ENCODE measurements around the gene ZNF784. TPM values are rescaled to one million over a fixed set of nuclear protein-coding genes. Genes with fewer than 3 reads are reported as not detected.
A peak's percentile ranks its signal among the peaks of the same experiment; 100 is the strongest.

The ZNF784 gene
- total and polyA plus RNA-seq, 2 of the 4 experiments (the other 2 are of a cell fraction) = 2.5 to 3.7 TPM

DNA sequence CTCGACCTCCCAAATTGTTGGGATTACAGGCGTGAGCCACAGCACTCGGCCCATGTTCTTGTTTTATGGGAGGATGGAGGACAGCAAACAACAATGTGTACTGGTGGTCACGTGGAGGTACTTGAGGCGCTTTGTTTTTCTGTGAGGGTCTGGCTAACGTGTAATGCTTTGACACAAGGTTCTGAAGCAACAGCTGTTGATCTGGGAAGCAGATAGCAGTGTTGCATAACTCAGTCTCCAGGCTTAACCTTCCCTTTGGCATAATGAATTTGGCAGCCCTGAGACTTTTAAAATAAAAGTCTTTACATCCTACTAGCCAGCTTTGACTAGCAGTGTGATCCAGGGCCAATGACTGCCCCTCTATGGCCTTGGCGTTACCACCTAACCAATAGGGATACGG is 9.5 kb upstream of the ZNF784 start:
- H3K9ac ChIP-seq (ENCODE audit: low read depth, low read length) = no peak overlapping the region
- H3K36me3 ChIP-seq (ENCODE audit: control insufficient read depth, insufficient read depth, low read length) = peaks cover 4% of the 10 kb centered on the region; the same call in 1 of the 2 replicates
- no peak overlapping the region for H4K91ac ChIP-seq (ENCODE audit: insufficient read depth, low read depth, low read length)
- H2BK15ac ChIP-seq (ENCODE audit: low read depth, low read length) = no peak overlapping the region
- H3K56ac ChIP-seq (ENCODE audit: extremely low read depth, insufficient read depth, low read length) = no peak overlapping the region
- no peaks in the 10 kb centered on the region for H3K9me3 ChIP-seq (ENCODE audit: control insufficient read depth, insufficient read depth, low read length)
- no TSS peak for BruUV-seq (replicated peaks)
- H2BK120ac ChIP-seq (ENCODE audit: low read depth, low read length) = no peak overlapping the region; the same call in 1 of the 2 replicates
- H3K23ac ChIP-seq (ENCODE audit: low read depth, low read length) = no peak overlapping the region
- H4K5ac ChIP-seq (ENCODE audit: low read depth, low read length) = peak overlapping the region; percentile 68
- ChIA-PET POLR2A (ENCODE audit: unreplicated experiment) (no interaction called here), CTCF (interaction anchor here (1.6 kb wide), 1 partner anchor 130 kb away, joined by 3 read pairs; no protein-coding TSS in a partner anchor)
- H2AK5ac ChIP-seq (ENCODE audit: low read depth, low read length) = no peak overlapping the region; the same call in 1 of the 2 replicates
- no peak overlapping the region for H3K18ac ChIP-seq (ENCODE audit: low read depth, low read length)
- intact Hi-C loops (cut with micrococcal nuclease) (loop anchor here (10.0 kb wide), 1 partner anchor 431 kb away; no protein-coding TSS in a partner anchor), dilution Hi-C loops (cut with HindIII; ENCODE audit: low sequenced_read_pairs, unreplicated experiment) (no loop called here), in situ Hi-C loops (cut with MboI; ENCODE audit: low sequenced_read_pairs) (loop anchor here (25.0 kb wide), 2 partner anchors 347 to 522 kb away; partner anchors contain the start of genes BRSK1, HSPBP1 and PPP1R12C)
- no peak overlapping the region for H3K27ac ChIP-seq (ENCODE audit: insufficient read depth, low read length)
- peak overlapping the region; percentile 56 for H3K4ac ChIP-seq (ENCODE audit: low read depth, low read length)
- no peak overlapping the region for H3K4me2 ChIP-seq (ENCODE audit: low read depth, low read length)
- H2BK20ac ChIP-seq (ENCODE audit: low read depth, low read length) = no peak overlapping the region
- peak overlapping the region; percentile 79 for H2AFZ ChIP-seq (replicated peaks; ENCODE audit: low read length, poor library complexity)
- peak overlapping the region; percentile 97 to 98 for H4K8ac ChIP-seq (ENCODE audit: low read depth in 2 of 2, low read length in 2 of 2)
- H3K27me3 ChIP-seq (ENCODE audit: control insufficient read depth, insufficient read depth, low read length) = no peaks in the 10 kb centered on the region
- H3K4me3 ChIP-seq (ENCODE audit: insufficient read depth, low read depth, low read length) = no peak overlapping the region
- TF ChIP-seq RCOR1 (IDR thresholded peaks at IDR 0.05; ENCODE audit: insufficient replicate concordance, low read length) (no peak), FOS (IDR thresholded peaks at IDR 0.05; ENCODE audit: low read depth, low read length) (no peak), MXI1 (IDR thresholded peaks at IDR 0.05; ENCODE audit: borderline replicate concordance, low read depth, low read length) (no peak), SMC3 (IDR thresholded peaks at IDR 0.05; ENCODE audit: low read depth, low read length) (no peak)
- H2BK5ac ChIP-seq (ENCODE audit: low read depth, low read length, poor library complexity, severe bottlenecking) = no peak overlapping the region
- peak overlapping the region; percentile 92 for H2AK9ac ChIP-seq (replicated peaks; ENCODE audit: low read depth, low read length, poor library complexity)
- no peak overlapping the region for H3K14ac ChIP-seq (replicated peaks; ENCODE audit: low read depth, low read length)
- peaks cover 9% of the 10 kb centered on the region for H3K4me1 ChIP-seq (ENCODE audit: control insufficient read depth, insufficient read depth, low read length)
- ATAC-seq (ENCODE audit: low read depth) (no peak), DNase-seq (no peak)
- 93% methylated on average over 3 of the region's 8 CpGs; no CpG with 5 or more reads in 1 of the 2 experiments for WGBS, 2 experiments (ENCODE audit: extremely low coverage in 2 of 2, insufficient read length in 1 of 2)
- H3K79me1 ChIP-seq (ENCODE audit: low read depth in 1 of 2, low read length in 2 of 2) = peaks cover 19 to 42% of the 10 kb centered on the region in 2 experiments
- 0 out of 2 replicates have a peak, but pooled peaks cover 9% of the 10 kb centered on the region for H4K20me1 ChIP-seq (ENCODE audit: insufficient read depth, low read length)
- H3K9me1 ChIP-seq (ENCODE audit: insufficient read depth, low read length) = peaks cover 18% of the 10 kb centered on the region

Measured in IMR-90 (cell line).